Measurements from ENCODE around the gene CELSR2. TPM values are rescaled to one million over a fixed set of nuclear protein-coding genes. Genes with fewer than 3 reads are reported as not detected.
A peak's percentile ranks its signal among the peaks of the same experiment; 100 is the strongest.

The CELSR2 gene
- total RNA-seq, 4 donors from 2014 or later = 23.4 to 57.2 (median 39.9) TPM

GRCh38 chr1:109312246-109312645 lies 62.9 kb downstream of the CELSR2 start:
- Histone ChIP-seq H3K27me3 (no peaks in the 10 kb centered on the region), H3K4me3 (no peak overlapping the region), H3K9me3 (no peaks in the 10 kb centered on the region), H3K4me1 (peaks cover 0 to 17% (median 0%) of the 10 kb centered on the region in 3 donors), H3K36me3 (peaks cover 0 to 68% (median 5%) of the 10 kb centered on the region in 3 donors), H3K27ac (no peak overlapping the region)
- TF ChIP-seq CTCF (IDR thresholded peaks at IDR 0.05) (no peak), POLR2A (IDR thresholded peaks at IDR 0.05) (no peak)
- 84 to 90% methylated on average over 2 of the region's 2 CpGs for WGBS, 2 donors
- DNase-seq = no peak
- intact Hi-C loops (cut with DNase I) = no loop called here

GRCh38 chr1:109312978-109313775 lies 63.8 kb downstream of the CELSR2 start:
- TF ChIP-seq POLR2A (IDR thresholded peaks at IDR 0.05) (no peak), CTCF (IDR thresholded peaks at IDR 0.05) (no peak)
- H3K4me3 ChIP-seq = no peak overlapping the region
- no peak for DNase-seq
- intact Hi-C loops (cut with DNase I) = no loop called here
- H3K36me3 ChIP-seq = peaks cover 0 to 77% (median 10%) of the 10 kb centered on the region in 3 donors
- H3K27ac ChIP-seq = peak overlapping the region in 3 of 4 donors; percentile 7 to 26 (median 16)
- no peaks in the 10 kb centered on the region for H3K27me3 ChIP-seq
- 59 to 63% methylated on average over 12 of the region's 12 CpGs for WGBS, 2 donors
- H3K9me3 ChIP-seq = no peaks in the 10 kb centered on the region
- peaks cover 0 to 10% (median 0%) of the 10 kb centered on the region in 3 donors for H3K4me1 ChIP-seq

GRCh38 chr1:109314795-109315194 lies 65.5 kb downstream of the CELSR2 start:
- WGBS, 2 donors = 88 to 100% methylated on average over 1 of the region's 1 CpG
- intact Hi-C loops (cut with DNase I) = no loop called here
- Histone ChIP-seq H3K27me3 (no peaks in the 10 kb centered on the region), H3K9me3 (no peaks in the 10 kb centered on the region), H3K36me3 (peaks cover 0 to 93% (median 10%) of the 10 kb centered on the region in 3 donors), H3K4me3 (no peak overlapping the region), H3K27ac (no peak overlapping the region), H3K4me1 (peaks cover 0 to 10% (median 0%) of the 10 kb centered on the region in 3 donors)
- DNase-seq = no peak
- TF ChIP-seq POLR2A (IDR thresholded peaks at IDR 0.05) (no peak), CTCF (IDR thresholded peaks at IDR 0.05) (no peak)

GRCh38 chr1:109315288-109315687 lies 65.9 kb downstream of the CELSR2 start:
- no peaks in the 10 kb centered on the region for H3K9me3 ChIP-seq
- no peak for TF ChIP-seq POLR2A (IDR thresholded peaks at IDR 0.05)
- no peak for TF ChIP-seq CTCF (IDR thresholded peaks at IDR 0.05)
- peaks cover 0 to 10% (median 0%) of the 10 kb centered on the region in 3 donors for H3K4me1 ChIP-seq
- DNase-seq = no peak
- no peak overlapping the region for H3K4me3 ChIP-seq
- intact Hi-C loops (cut with DNase I) = no loop called here
- WGBS, 2 donors = 82 to 87% methylated on average over 4 of the region's 4 CpGs
- no peak overlapping the region for H3K27ac ChIP-seq
- no peaks in the 10 kb centered on the region for H3K27me3 ChIP-seq
- H3K36me3 ChIP-seq = peaks cover 0 to 98% (median 10%) of the 10 kb centered on the region in 3 donors

GRCh38 chr1:109316506-109316905 lies 67.2 kb downstream of the CELSR2 start:
- intact Hi-C loops (cut with DNase I) = no loop called here
- no peaks in the 10 kb centered on the region for H3K9me3 ChIP-seq
- no peak overlapping the region for H3K4me3 ChIP-seq
- TF ChIP-seq CTCF (IDR thresholded peaks at IDR 0.05) (no peak), POLR2A (IDR thresholded peaks at IDR 0.05) (no peak)
- no peak for DNase-seq
- 63 to 88% methylated on average over 1 of the region's 1 CpG for WGBS, 2 donors
- H3K27ac ChIP-seq = no peak overlapping the region
- H3K27me3 ChIP-seq = no peaks in the 10 kb centered on the region
- H3K4me1 ChIP-seq = peaks cover 0 to 10% (median 0%) of the 10 kb centered on the region in 3 donors
- H3K36me3 ChIP-seq = peaks cover 0 to 99% (median 10%) of the 10 kb centered on the region in 3 donors

Measured in esophagus squamous epithelium (tissue), 5 donors.